Inflammatory macrophage (primary cell): Measurements from ENCODE around the gene SLC39A10.

Experiments used
- DNase-seq, 2 donors: peaks; one replicate each; pipeline ENCODE4 v3.0.0-alpha.2; 2020 to 2022

The SLC39A10 gene

GRCh38 chr2:195733831-195734230 lies 76.8 kb downstream of the SLC39A10 start:
- no peak for DNase-seq

GRCh38 chr2:195734395-195734794 lies 77.4 kb downstream of the SLC39A10 start:
- no peak for DNase-seq

- DNase-seq, result no peak
Measured at GRCh38 chr2:195734931-195735330, 77.9 kb downstream of the SLC39A10 start.

GRCh38 chr2:195735347-195735746 lies 78.3 kb downstream of the SLC39A10 start:
- no peak for DNase-seq

GRCh38 chr2:195737511-195738325 lies 80.7 kb downstream of the SLC39A10 start:
- no peak for DNase-seq

- DNase-seq, result no peak
Measured at GRCh38 chr2:195741191-195741590, 84.2 kb downstream of the SLC39A10 start.

- no peak for DNase-seq
Measured at GRCh38 chr2:195756218-195756942, 99.4 kb downstream of the SLC39A10 start.

- DNase-seq, result no peak
Measured at GRCh38 chr2:195758846-195759245, 101.8 kb downstream of the SLC39A10 start.

GRCh38 chr2:195759877-195760276 lies 102.9 kb downstream of the SLC39A10 start:
- no peak for DNase-seq

- DNase-seq, result no peak
Measured at GRCh38 chr2:195763866-195764265, 106.8 kb downstream of the SLC39A10 start.

- no peak for DNase-seq
Measured at GRCh38 chr2:195766691-195767090, 109.7 kb downstream of the SLC39A10 start.

- DNase-seq, result no peak
Measured at GRCh38 chr2:195768431-195768830, 111.4 kb downstream of the SLC39A10 start.

- DNase-seq, result no peak
Measured at GRCh38 chr2:195769975-195770374, 112.9 kb downstream of the SLC39A10 start.

GRCh38 chr2:195779491-195779890 lies 122.5 kb downstream of the SLC39A10 start:
- no peak for DNase-seq

- no peak for DNase-seq
Measured at GRCh38 chr2:195782156-195782555, 125.1 kb downstream of the SLC39A10 start.
